Erythroblast (primary cell): ENCODE data around the gene SNRNP27.

Source experiments
- GATA1 ChIP-seq: IDR thresholded peaks from 2 replicates; pipeline ENCODE4 v1.6.1; 2011; ENCODE audit warnings: low read depth, mild to moderate bottlenecking, control low read depth, low read length, moderate library complexity
- POLR2A ChIP-seq: IDR thresholded peaks from 2 replicates; pipeline ENCODE4 v1.6.1; 2011; ENCODE audit warnings: mild to moderate bottlenecking, low read length

DNA sequence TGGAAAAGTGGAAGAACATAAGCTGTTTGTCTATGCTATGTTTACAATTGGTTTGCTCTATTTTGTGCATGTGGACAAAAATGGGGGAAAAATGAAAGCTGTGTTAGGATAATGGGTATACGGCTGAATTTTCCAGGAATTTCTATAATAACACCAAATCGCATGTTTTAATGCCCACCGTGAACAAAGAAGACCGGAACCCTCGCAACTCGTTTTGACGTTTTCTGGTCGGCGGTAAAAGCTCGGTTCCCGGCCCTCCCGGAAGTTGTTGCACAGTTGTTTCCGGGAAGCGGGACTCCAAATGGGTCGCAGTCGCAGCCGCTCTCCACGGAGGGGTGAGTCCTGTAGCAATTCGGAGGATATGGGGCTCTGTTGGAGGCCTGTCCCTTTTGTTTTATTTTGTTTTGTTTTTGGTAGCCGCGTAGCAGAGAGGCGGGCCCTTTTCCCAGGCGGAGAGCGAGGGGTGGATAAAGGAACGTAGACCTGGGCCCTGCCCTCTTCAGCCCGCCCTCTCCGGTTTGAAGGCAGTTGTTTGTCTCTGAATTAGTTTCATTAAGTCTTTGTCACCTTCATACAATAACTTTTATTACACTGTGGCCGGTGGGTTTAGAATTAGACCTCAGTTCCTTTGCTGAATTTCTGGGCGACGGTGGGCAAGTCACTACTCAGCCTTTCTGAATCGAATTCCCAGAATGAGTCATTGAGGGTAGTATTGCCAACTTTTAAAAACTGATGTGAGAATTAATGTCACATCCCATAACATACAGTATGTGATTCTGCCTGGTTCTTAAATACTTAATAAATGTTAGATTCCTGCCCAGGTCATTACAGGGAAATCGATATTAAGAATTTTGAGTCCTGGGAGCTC lies at the start of gene SNRNP27:
- TF ChIP-seq POLR2A (peak; percentile 79), GATA1 (no peak)
